Parathyroid adenoma (tissue), 2 donors: Measurements from ENCODE around the gene ZFAND3.

Experiments
- H2AFZ ChIP-seq: fragments of 300-600 bp; sonication (generic); one replicate; pipeline ENCODE4 v1.7.0; 2017; ENCODE audit warnings: antibody characterized with exemption, mild to moderate bottlenecking
- H3K27ac ChIP-seq: fragments of 300-600 bp; sonication (generic); one replicate; pipeline ENCODE4 v1.7.0; 2017
- H3K27me3 ChIP-seq: fragments of 300-600 bp; sonication (generic); one replicate; pipeline ENCODE4 v1.7.0; 2017; ENCODE audit warnings: low read length; ENCODE audit not compliant: control insufficient read depth, insufficient read depth
- H3K36me3 ChIP-seq: fragments of 300-600 bp; sonication (generic); one replicate; pipeline ENCODE4 v1.7.0; 2017; ENCODE audit warnings: low read length; ENCODE audit not compliant: control insufficient read depth, insufficient read depth
- H3K4me1 ChIP-seq: fragments of 300-600 bp; sonication (generic); one replicate; pipeline ENCODE4 v1.7.0; 2017; ENCODE audit warnings: control low read depth
- H3K4me2 ChIP-seq: fragments of 300-600 bp; sonication (generic); one replicate; pipeline ENCODE4 v1.7.0; 2017; ENCODE audit warnings: low read length
- H3K4me3 ChIP-seq: fragments of 300-600 bp; sonication (generic); one replicate; pipeline ENCODE4 v1.7.0; 2017; ENCODE audit warnings: low read depth, low read length
- H3K79me2 ChIP-seq: fragments of 300-600 bp; sonication (generic); one replicate; pipeline ENCODE4 v1.7.0; 2017; ENCODE audit warnings: control low read depth
- H3K9ac ChIP-seq: fragments of 300-600 bp; sonication (generic); one replicate; pipeline ENCODE4 v1.7.0; 2017; ENCODE audit warnings: mild to moderate bottlenecking
- H3K9me3 ChIP-seq: fragments of 300-600 bp; sonication (generic); one replicate; pipeline ENCODE4 v1.7.0; 2017; ENCODE audit warnings: low read length; ENCODE audit not compliant: control insufficient read depth
- TF ChIP-seq, protein P1 (sequence below): fragments of 300-600 bp; sonication (generic); IDR thresholded peaks from one replicate; pipeline ENCODE4 v1.7.0; 2017; ENCODE audit warnings: antibody characterized with exemption, mild to moderate bottlenecking
- donor health status: primary hyperparathyroidism.

Gene ZFAND3

DNA sequence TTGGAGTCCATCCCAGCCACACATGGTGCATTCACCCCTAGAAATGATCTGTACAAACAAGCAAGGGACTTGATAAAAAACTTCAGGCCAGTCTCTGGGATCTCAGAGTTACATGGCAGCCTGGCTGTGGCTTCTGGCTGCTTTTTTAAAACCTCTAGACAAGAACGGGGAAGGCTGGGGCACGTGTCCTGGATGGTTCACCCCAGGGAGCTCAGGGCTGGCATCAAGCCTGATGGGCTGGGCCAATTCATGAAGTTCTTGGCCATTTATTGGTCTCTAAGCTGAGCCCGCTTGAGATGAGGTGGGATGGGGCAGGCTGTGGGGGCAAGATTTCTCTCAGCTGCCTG is 10.4 kb upstream of the ZFAND3 start:
- Histone ChIP-seq H3K36me3 (no peaks in the 10 kb centered on the region), H3K27ac (no peak overlapping the region), H3K79me2 (no peaks in the 10 kb centered on the region), H3K9me3 (no peaks in the 10 kb centered on the region), H3K27me3 (no peaks in the 10 kb centered on the region), H2AFZ (peak overlapping the region; percentile 38), H3K4me3 (no peak overlapping the region), H3K9ac (no peak overlapping the region), H3K4me1 (peaks cover 7% of the 10 kb centered on the region), H3K4me2 (no peak overlapping the region)
- TF ChIP-seq, protein P1, sequence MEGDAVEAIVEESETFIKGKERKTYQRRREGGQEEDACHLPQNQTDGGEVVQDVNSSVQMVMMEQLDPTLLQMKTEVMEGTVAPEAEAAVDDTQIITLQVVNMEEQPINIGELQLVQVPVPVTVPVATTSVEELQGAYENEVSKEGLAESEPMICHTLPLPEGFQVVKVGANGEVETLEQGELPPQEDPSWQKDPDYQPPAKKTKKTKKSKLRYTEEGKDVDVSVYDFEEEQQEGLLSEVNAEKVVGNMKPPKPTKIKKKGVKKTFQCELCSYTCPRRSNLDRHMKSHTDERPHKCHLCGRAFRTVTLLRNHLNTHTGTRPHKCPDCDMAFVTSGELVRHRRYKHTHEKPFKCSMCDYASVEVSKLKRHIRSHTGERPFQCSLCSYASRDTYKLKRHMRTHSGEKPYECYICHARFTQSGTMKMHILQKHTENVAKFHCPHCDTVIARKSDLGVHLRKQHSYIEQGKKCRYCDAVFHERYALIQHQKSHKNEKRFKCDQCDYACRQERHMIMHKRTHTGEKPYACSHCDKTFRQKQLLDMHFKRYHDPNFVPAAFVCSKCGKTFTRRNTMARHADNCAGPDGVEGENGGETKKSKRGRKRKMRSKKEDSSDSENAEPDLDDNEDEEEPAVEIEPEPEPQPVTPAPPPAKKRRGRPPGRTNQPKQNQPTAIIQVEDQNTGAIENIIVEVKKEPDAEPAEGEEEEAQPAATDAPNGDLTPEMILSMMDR, result no peak

DNA sequence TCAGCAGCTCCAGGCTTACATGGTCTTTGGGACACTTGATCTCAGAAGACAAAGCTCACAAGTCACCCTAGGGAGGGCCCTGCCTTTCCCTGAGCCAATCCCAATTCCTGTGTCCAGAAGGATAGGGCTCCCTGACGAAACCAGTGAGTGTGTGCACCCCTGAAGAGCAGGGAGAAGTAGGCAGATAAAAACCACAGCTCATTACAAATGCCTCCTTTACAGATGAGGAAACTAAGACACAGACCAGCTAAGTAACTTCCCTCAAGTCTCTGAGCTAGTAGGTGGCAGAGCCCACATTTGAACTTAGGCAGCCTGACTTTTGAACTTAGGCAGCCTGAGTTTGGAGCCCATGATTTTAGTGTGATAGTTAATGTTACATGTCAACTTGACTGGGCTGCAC is 6.7 kb upstream of the ZFAND3 start:
- Histone ChIP-seq H3K4me3 (no peak overlapping the region), H3K79me2 (no peaks in the 10 kb centered on the region), H3K9ac (no peak overlapping the region), H3K4me2 (no peak overlapping the region), H3K9me3 (no peaks in the 10 kb centered on the region), H3K36me3 (no peaks in the 10 kb centered on the region), H3K4me1 (peaks cover 6% of the 10 kb centered on the region), H2AFZ (no peak overlapping the region), H3K27me3 (no peaks in the 10 kb centered on the region), H3K27ac (no peak overlapping the region)
- TF ChIP-seq, protein P1, result no peak

- Histone ChIP-seq H3K36me3 (no peaks in the 10 kb centered on the region), H2AFZ (no peak overlapping the region), H3K9ac (no peak overlapping the region), H3K27ac (no peak overlapping the region), H3K4me3 (no peak overlapping the region), H3K27me3 (no peaks in the 10 kb centered on the region), H3K79me2 (no peaks in the 10 kb centered on the region), H3K4me1 (peaks cover 4% of the 10 kb centered on the region), H3K4me2 (no peak overlapping the region), H3K9me3 (no peaks in the 10 kb centered on the region)
- TF ChIP-seq, protein P1, result no peak
Observed at GRCh38 chr6:37814374-37814773, 5.2 kb upstream of the ZFAND3 start.

GRCh38 chr6:37816599-37817375 is 2.7 kb upstream of the ZFAND3 start:
- Histone ChIP-seq H3K9me3 (no peaks in the 10 kb centered on the region), H3K4me2 (no peak overlapping the region), H3K27me3 (no peaks in the 10 kb centered on the region), H3K4me3 (no peak overlapping the region), H3K36me3 (no peaks in the 10 kb centered on the region), H3K27ac (no peak overlapping the region), H3K79me2 (peaks cover 13% of the 10 kb centered on the region), H3K4me1 (peaks cover 4% of the 10 kb centered on the region), H3K9ac (no peak overlapping the region), H2AFZ (no peak overlapping the region)
- TF ChIP-seq, protein P1, result no peak
